Smooth muscle cell (in vitro differentiated cells): ENCODE measurements around the gene PACS2. TPM values are rescaled to one million over a fixed set of nuclear protein-coding genes. Genes with fewer than 3 reads are reported as not detected.
A peak's percentile ranks its signal among the peaks of the same experiment; 100 is the strongest.

Experiments used
- DNase-seq: peaks from one replicate; lab custom pipeline; 2025; ENCODE audit not compliant: unreplicated experiment; lab: John Stamatoyannopoulos, UW
- H2AFZ ChIP-seq: fragments of 200-600 bp; sonication (generic); 2 replicates; pipeline ENCODE4 v1.6.0; 2016; ENCODE audit warnings: antibody characterized with exemption, low read depth, mild to moderate bottlenecking
- H3F3A ChIP-seq: fragments of 200-600 bp; sonication (generic); 2 replicates; pipeline ENCODE4 v1.6.0; 2017; ENCODE audit warnings: antibody characterized with exemption, low read depth
- H3K27ac ChIP-seq: fragments of 200-600 bp; sonication (generic); 2 replicates; pipeline ENCODE4 v1.5.1; 2016; ENCODE audit warnings: low read depth, mild to moderate bottlenecking
- H3K27me3 ChIP-seq: fragments of 200-600 bp; sonication (generic); 2 replicates; pipeline ENCODE4 v1.6.1; 2016; ENCODE audit warnings: low read depth, mild to moderate bottlenecking
- H3K36me3 ChIP-seq: fragments of 200-600 bp; sonication (generic); 2 replicates; pipeline ENCODE4 v1.5.1; 2016; ENCODE audit warnings: low read depth
- H3K4me1 ChIP-seq: fragments of 200-600 bp; sonication (generic); 2 replicates; pipeline ENCODE4 v1.5.1; 2016; ENCODE audit warnings: low read depth
- H3K4me2 ChIP-seq: fragments of 200-600 bp; sonication (generic); 2 replicates; pipeline ENCODE4 v1.6.0; 2016; ENCODE audit warnings: mild to moderate bottlenecking
- H3K4me3 ChIP-seq: fragments of 200-600 bp; sonication (generic); 2 replicates; pipeline ENCODE4 v1.5.1; 2016; ENCODE audit warnings: mild to moderate bottlenecking
- H3K79me2 ChIP-seq: fragments of 200-600 bp; sonication (generic); 2 replicates; pipeline ENCODE4 v1.6.0; 2016; ENCODE audit warnings: low read depth, mild to moderate bottlenecking
- H3K9ac ChIP-seq: fragments of 200-600 bp; sonication (generic); 2 replicates; pipeline ENCODE4 v1.6.0; 2016; ENCODE audit warnings: low read depth
- H3K9me3 ChIP-seq: fragments of 200-600 bp; sonication (generic); replicated peaks from 2 replicates; pipeline ENCODE4 v1.5.1; 2016; ENCODE audit warnings: low read depth
- H4K20me1 ChIP-seq: fragments of 200-600 bp; sonication (generic); 2 replicates; pipeline ENCODE4 v1.6.0; 2016; ENCODE audit warnings: low read depth
- CTCF ChIP-seq: fragments of 200-600 bp; sonication (generic); IDR thresholded peaks from 2 replicates; pipeline ENCODE4 v1.5.1; 2017; ENCODE audit warnings: borderline replicate concordance, mild to moderate bottlenecking, antibody characterized with exemption; ENCODE audit not compliant: insufficient read depth, poor library complexity, severe bottlenecking
- WGBS: methylation state at CpG from one replicate; pipeline ENCODE4 v1.1.7; 2016; ENCODE audit warnings: low lambda C conversion rate; 5-methylcytosine and 5-hydroxymethylcytosine counted together
- polyA plus RNA-seq: library from polyadenylated mRNA; unstranded; fragments of >200 nt; fragmentation: Nextera tagmentation; extraction: Ambion mirVana; gene quantifications from 2 replicates; pipeline ENCODE4 v1.2.1, GENCODE V29; 2016
- total RNA-seq: library from RNA; depleted of rRNA; stranded (reverse); fragments of >200 nt; gene quantifications from 2 replicates; pipeline ENCODE4 v1.2.3, GENCODE V29; 2014

PACS2 gene
- total and polyA plus RNA-seq, 2 experiments from 2014 or later = 36.9 to 49.1 TPM

DNA sequence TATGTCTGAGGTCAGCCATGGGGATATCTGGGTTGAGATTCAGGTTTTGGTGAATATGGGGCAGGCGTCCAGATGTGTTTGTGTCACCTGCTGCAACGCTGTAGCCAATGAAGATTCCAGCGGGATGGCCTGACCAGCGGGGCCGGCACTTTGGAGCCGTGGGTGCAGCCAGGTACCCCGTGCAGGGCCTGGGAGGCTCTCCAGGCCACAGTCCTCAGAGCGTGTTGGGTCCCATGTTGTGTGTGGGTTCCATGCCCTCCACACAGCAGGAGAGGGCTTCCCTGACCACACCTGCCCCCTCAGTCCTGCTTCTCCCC, 80.9 kb downstream of the PACS2 start:
- no peaks in the 10 kb centered on the region for H3K27me3 ChIP-seq
- 95% methylated on average over 8 of the region's 8 CpGs for WGBS
- H4K20me1 ChIP-seq = no peaks in the 10 kb centered on the region
- H3K9ac ChIP-seq = no peak overlapping the region
- DNase-seq = no peak
- peaks cover 9% of the 10 kb centered on the region for H3K4me1 ChIP-seq
- peaks cover 7% of the 10 kb centered on the region for H3K79me2 ChIP-seq
- H3K27ac ChIP-seq = no peak overlapping the region
- H2AFZ ChIP-seq = no peak overlapping the region
- TF ChIP-seq CTCF = no peak
- H3F3A ChIP-seq = no peaks in the 10 kb centered on the region
- H3K36me3 ChIP-seq = no peaks in the 10 kb centered on the region
- H3K4me3 ChIP-seq = no peak overlapping the region
- H3K9me3 ChIP-seq = no peaks in the 10 kb centered on the region
- no peak overlapping the region for H3K4me2 ChIP-seq

DNA sequence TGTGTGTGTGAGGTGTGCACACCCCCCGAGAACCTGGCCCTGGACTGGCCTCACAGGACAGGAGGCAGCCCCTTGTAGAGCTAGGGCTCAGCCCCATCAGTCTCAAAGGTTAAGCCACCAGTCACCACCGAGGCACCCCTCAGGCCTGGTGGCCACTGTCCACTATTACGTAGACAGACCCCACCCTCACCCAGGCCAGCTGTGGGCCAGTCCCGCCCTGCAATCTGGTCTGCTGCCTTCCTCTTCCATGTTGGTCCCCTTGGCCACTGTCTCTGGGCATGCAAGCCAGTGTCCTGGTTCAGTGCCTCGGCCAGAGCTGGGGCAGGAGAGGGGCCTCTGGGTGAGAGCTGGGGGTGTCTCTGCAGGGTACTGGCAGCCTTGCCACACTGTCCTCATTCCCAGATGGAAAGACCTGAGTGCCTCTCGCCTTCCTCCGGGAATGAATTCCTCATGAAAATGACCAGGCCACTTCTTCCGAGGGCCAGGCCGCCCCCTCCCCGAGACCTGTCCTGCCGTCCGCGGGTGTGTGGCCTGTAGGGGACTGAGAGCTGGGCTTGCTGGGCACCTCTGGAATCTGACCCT, 82.9 kb downstream of the PACS2 start:
- 91% methylated on average over 13 of the region's 13 CpGs for WGBS
- Histone ChIP-seq H3K9ac (no peak overlapping the region), H3F3A (no peaks in the 10 kb centered on the region), H3K27ac (no peak overlapping the region), H3K27me3 (no peaks in the 10 kb centered on the region), H2AFZ (no peak overlapping the region), H4K20me1 (no peaks in the 10 kb centered on the region), H3K36me3 (no peaks in the 10 kb centered on the region), H3K79me2 (peaks cover 7% of the 10 kb centered on the region), H3K9me3 (no peaks in the 10 kb centered on the region), H3K4me3 (peak overlapping the region; percentile 72), H3K4me1 (peaks cover 9% of the 10 kb centered on the region), H3K4me2 (peak overlapping the region; percentile 94)
- DNase-seq = no peak
- no peak for TF ChIP-seq CTCF

GRCh38 chr14:105398044-105398725, 83.6 kb downstream of the PACS2 start, which contains the start of gene TEX22:
Gene TEX22, plus strand, starts transcription at chr14:105398538. Its CDS starts 803 bp downstream, at chr14:105399341.
- peak within 1 kb of the TSS; percentile 75 for H2AFZ ChIP-seq
- no peaks in the 10 kb centered on the region for H3K9me3 ChIP-seq
- peak within 1 kb of the TSS; percentile 30 for H3K27ac ChIP-seq
- H3K9ac ChIP-seq = peak within 1 kb of the TSS; percentile 79
- peak within 1 kb of the TSS; percentile 72 for H3K4me3 ChIP-seq
- DNase-seq = peak; percentile 44
- peaks cover 9% of the 10 kb centered on the region for H3K4me1 ChIP-seq
- no peaks in the 10 kb centered on the region for H3K27me3 ChIP-seq
- H3K4me2 ChIP-seq = peak within 1 kb of the TSS; percentile 94
- no peaks in the 10 kb centered on the region for H3F3A ChIP-seq
- H4K20me1 ChIP-seq = no peaks in the 10 kb centered on the region
- peaks cover 7% of the 10 kb centered on the region for H3K79me2 ChIP-seq
- 14% methylated on average over 53 of the region's 77 CpGs for WGBS
- no peak for TF ChIP-seq CTCF
- no peaks in the 10 kb centered on the region for H3K36me3 ChIP-seq
